DLD1 (cell line): Measurements from ENCODE around the gene SHANK1.

Experiments
- in situ Hi-C: cut with HindIII; loops from 2 replicates; pipeline ENCODE4 v1.10.0; 2017; ENCODE audit warnings: low sequenced_read_pairs

The SHANK1 gene

GRCh38 chr19:50729894-50730293 lies 10.3 kb upstream of the SHANK1 start:
- in situ Hi-C loops = no loop called here

DNA sequence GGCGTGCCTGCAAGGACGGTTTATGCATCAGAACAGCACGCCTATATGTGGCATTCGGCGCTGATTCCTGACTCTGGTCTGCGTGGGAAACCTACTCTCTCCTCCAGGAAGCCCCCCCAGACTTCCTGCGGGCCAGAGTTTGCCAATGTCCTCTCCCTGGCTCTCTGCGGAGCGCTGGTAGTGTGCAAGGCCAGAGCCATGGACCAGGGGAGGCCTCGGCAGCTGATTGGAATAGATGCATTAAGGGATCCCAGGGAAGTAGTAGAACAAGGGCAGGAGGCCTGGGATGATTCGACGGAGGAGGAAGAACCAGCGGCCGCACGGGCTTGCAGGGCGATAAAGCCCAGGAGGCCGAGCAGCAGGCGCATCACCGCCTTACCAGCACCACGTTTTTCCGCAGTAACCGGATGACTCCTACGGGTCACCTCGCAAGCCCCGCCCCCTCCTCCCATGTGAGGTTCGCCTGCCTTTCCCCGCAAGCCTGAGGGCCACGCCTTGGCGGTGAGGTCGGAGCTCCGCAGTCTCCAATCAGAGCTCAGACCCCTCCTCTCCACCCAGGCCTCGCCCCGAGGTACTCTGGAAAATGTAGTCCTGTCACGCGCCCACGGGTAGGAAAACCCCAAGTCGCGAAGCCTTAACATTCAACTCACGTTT lies 8.6 kb upstream of the SHANK1 start:
- in situ Hi-C loops = no loop called here

DNA sequence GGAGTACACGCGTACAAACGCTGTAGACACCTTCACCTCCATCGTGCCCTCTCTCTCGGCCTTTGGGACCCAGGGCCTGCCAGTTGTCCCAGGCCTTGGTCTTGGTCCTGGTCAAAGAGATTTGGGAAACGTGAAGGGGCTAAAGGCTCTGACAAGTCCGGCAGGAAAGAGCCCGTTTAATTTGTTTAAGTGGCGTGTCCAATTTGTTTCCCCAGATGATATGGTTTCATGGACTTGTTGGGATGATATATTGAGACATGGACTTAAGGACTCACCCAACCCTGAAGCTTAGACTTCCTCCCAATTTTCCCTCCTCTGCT lies 6.3 kb upstream of the SHANK1 start:
- in situ Hi-C loops = no loop called here

- in situ Hi-C loops = no loop called here
Observed at GRCh38 chr19:50725218-50725910, 5.8 kb upstream of the SHANK1 start.

DNA sequence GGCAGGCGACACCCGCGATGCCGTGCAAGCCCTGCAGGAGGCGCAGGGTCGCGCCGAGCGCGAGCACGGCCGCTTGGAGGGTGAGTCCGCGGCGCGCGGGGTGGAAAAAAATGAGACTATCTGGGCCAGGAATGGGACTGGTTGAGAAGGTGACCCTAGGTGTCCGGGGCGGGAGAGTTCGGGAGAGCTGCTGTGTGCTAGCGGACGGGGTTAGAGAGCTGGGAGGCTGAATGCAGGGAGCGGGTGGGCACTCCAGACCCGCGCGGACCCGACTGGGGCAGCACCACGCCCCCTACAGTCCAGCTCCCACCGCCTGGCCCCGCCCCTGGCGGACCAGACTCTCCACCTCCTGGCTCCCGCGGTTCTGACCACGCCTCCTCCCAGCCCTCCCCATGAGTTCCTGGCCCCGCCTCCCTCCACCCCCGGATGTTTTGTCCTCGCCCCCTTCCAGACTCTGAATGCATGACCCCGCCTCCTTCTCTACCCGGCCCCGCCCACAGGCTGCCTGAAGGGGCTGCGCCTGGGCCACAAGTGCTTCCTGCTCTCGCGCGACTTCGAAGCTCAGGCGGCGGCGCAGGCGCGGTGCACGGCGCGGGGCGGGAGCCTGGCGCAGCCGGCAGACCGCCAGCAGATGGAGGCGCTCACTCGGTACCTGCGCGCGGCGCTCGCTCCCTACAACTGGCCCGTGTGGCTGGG lies 5.1 kb upstream of the SHANK1 start:
- in situ Hi-C loops = no loop called here

- in situ Hi-C loops = no loop called here
Observed at GRCh38 chr19:50723735-50724521, 4.3 kb upstream of the SHANK1 start.

DNA sequence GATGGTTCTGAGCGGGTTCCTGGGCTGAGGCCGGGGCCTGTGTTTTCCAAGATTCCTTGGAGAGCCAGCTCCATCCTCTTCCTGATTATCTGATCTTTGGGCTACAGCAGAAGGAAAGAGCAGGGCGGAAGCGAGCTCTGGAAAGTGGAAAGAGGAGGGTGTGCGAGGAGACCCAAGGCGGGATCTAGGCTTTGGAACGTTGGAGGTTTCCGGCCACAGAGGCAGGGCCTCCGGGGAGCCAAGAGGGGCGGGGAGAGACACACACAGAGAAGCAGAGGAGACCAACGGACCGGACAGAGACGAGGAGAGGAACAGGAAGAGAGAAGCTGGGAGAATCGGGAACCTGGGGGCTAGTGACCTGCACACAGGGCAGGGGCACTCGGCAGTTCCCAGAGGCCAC lies 3.5 kb upstream of the SHANK1 start, which contains the start of gene CLEC11A:
TSS of gene CLEC11A (plus strand) at position 296 of the 400 bp plus-strand sequence. CDS start 162 bp downstream, outside the sequence.
- in situ Hi-C loops = no loop called here

DNA sequence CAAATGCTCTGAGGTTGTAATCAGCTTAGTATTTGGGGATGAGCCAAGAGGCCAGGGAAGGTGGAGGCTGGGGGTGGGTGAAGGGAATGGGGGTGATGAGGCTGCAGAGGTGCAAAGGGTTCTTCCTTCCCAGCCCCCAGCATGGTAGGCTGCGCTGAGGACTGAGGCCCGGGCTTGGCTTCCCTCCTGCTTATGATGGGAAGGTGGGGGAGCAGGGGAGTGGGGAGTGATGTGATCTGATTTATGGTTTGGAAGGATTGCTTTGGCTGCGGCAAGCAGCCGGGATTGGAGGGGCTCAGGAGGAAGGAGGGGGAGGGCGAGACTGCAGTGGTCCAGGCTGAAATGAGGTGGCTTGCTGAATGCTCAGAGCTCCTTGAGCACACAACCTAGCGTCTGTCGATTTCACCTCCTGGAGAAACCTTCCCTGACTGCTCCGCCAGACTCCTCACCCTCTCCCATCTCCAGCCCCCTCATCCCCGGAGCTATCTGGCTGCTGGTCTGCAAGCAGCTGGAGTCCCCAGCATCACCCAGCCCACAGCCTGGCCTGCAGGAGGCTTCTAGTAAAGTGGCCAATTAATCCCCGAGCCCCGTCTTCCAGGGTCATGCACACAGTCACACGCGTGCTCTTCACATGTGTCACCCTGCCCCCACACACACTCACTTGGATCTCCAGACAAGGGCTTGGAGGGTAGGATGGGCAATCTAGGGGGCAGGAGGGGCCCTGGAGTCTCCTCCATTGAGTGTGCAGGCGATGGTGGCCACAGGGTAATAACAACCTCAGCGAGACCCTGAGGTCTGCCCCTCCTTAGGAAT lies 2.8 kb upstream of the SHANK1 start:
- in situ Hi-C loops = no loop called here

GRCh38 chr19:50721441-50722137 lies 2.0 kb upstream of the SHANK1 start:
- in situ Hi-C loops = no loop called here

DNA sequence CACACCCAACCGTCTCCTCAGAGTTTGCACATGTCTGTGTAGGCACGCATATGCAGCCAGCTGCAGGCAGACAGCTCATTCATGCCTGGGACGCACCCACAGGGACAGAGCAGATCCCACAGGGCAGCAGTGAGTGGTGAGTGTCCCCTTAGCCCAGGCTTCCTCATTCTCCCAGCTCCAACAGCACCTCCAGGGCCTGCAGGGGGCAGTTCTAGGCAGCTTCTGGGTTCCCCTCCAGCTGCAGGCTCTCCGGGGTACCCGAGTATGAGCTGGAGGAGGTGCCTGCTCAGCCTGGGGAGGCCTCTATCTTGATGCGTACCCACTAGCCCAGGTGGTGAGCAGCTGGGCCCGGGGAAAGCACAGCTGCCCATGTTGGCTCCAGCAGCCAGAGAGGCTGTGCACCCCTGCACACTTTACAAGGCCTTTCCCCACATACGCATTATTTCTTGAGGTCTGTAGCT lies 1.3 kb upstream of the SHANK1 start:
- in situ Hi-C loops = no loop called here

- in situ Hi-C loops = no loop called here
Observed at GRCh38 chr19:50720181-50720920, 749 bp upstream of the SHANK1 start.

DNA sequence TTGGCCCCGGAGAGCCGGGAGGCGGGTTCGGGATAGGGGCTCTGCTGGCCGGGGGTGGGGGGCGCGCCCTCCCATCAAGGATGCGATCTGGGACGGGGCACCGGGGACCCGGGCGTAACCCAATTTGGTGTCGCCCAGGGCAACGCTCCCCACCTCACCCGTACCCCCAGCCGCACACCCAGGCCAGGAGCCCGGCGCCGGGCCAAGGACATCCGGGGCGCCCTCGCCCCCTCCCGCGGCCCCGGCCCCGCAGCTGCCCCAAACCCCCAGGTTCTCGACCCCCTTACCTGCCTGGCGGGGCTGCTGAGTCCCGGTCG lies 525 bp downstream of the SHANK1 start:
- in situ Hi-C loops = no loop called here

- in situ Hi-C loops = no loop called here
Observed at GRCh38 chr19:50718255-50719118, 1.1 kb downstream of the SHANK1 start.

DNA sequence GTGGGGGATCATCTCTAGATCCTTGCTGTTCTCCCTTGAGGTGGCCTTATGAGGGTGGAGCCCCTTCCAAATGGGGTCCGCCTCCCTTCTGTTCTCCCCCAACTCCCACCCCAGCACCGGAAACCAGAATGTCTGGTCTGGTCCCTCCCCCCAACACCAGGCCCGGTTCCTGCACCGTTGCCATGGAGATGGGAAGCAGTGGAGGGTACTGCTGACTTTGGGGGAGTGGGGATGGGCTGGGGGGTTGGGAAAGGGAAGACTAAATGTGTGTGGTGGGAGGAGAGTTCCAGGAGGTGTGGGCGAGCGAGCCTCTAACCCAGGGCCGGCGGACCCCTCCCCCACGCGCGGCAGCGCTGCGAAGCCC lies 1.7 kb downstream of the SHANK1 start:
- in situ Hi-C loops = no loop called here

DNA sequence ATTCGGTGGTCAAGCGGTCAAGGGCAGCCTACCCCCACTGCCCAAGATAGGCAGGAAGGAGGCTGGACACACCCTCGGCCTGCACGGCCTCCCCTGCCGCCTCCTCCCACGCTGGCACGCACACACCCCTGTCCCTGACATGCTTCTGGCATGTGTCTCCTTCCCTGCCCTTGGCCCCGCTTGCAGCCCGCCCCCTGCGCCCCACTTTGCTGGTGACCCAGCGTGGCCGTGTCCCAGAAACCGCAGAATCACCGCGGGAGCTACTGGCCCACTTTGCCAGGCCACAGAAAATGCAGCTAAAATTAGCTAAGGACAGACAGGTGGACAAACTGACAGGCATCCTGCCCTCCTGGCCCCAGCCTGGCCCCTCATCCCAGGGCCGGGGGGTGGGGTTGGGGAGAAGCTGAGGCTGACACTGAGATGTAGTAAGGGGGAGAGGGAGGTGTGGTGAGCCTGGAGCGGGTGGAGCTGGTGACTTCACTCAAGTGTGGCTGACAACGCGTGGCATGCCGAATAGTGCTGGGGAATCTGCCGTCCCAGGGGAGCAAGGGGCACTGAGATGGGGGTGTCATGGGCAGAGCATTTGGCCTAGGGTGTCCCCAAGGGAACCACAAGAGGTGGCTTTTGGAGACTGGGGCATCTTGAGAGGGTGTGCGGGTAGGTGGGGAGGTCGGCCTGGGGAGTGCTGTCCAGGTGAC lies 2.4 kb downstream of the SHANK1 start:
- in situ Hi-C loops = no loop called here

- in situ Hi-C loops = no loop called here
Observed at GRCh38 chr19:50716178-50717025, 3.2 kb downstream of the SHANK1 start.
